Panc1 (cell line): ENCODE data around the gene SMAD6.

ENCODE experiments used
- CTCF ChIP-seq: fragments of 450-650 bp; IDR thresholded peaks from 2 replicates; pipeline ENCODE4 v1.5.1; 2017; ENCODE audit warnings: mild to moderate bottlenecking
- POLR2AphosphoS5 ChIP-seq: IDR thresholded peaks from 2 replicates; pipeline ENCODE4 v1.6.1; 2012; ENCODE audit warnings: mild to moderate bottlenecking, low read depth, low read length, moderate library complexity
- SIN3A ChIP-seq: IDR thresholded peaks from 2 replicates; pipeline ENCODE4 v1.6.1; 2012; ENCODE audit warnings: low read depth, mild to moderate bottlenecking, low read length, moderate library complexity, borderline replicate concordance; ENCODE audit not compliant: insufficient read depth
- TF ChIP-seq, protein P1 (sequence below), 2 experiments: IDR thresholded peaks; 2 replicates each; pipeline ENCODE4 v1.6.1; 2011 to 2012; ENCODE audit warnings: low read depth in 2 of 2, control low read depth in 1 of 2, low read length in 1 of 2, mild to moderate bottlenecking in 1 of 2, moderate library complexity in 1 of 2; ENCODE audit not compliant: insufficient read depth in 1 of 2

GRCh38 chr15:66801266-66801665 lies 99.2 kb downstream of the SMAD6 start:
- no peak for TF ChIP-seq CTCF
- no peak for TF ChIP-seq POLR2AphosphoS5
- TF ChIP-seq, protein P1, sequence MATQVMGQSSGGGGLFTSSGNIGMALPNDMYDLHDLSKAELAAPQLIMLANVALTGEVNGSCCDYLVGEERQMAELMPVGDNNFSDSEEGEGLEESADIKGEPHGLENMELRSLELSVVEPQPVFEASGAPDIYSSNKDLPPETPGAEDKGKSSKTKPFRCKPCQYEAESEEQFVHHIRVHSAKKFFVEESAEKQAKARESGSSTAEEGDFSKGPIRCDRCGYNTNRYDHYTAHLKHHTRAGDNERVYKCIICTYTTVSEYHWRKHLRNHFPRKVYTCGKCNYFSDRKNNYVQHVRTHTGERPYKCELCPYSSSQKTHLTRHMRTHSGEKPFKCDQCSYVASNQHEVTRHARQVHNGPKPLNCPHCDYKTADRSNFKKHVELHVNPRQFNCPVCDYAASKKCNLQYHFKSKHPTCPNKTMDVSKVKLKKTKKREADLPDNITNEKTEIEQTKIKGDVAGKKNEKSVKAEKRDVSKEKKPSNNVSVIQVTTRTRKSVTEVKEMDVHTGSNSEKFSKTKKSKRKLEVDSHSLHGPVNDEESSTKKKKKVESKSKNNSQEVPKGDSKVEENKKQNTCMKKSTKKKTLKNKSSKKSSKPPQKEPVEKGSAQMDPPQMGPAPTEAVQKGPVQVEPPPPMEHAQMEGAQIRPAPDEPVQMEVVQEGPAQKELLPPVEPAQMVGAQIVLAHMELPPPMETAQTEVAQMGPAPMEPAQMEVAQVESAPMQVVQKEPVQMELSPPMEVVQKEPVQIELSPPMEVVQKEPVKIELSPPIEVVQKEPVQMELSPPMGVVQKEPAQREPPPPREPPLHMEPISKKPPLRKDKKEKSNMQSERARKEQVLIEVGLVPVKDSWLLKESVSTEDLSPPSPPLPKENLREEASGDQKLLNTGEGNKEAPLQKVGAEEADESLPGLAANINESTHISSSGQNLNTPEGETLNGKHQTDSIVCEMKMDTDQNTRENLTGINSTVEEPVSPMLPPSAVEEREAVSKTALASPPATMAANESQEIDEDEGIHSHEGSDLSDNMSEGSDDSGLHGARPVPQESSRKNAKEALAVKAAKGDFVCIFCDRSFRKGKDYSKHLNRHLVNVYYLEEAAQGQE (IDR thresholded peaks at IDR 0.05; ENCODE audit: insufficient read depth in 1 of 2, low read depth in 2 of 2, low read length in 1 of 2) = no peak
- no peak for TF ChIP-seq SIN3A
